ENCODE data around the gene C1QTNF1. TPM values are rescaled to one million over a fixed set of nuclear protein-coding genes. Genes with fewer than 3 reads are reported as not detected.

C1QTNF1 gene
- total RNA-seq, 2 experiments from 2014 or later: not detected

GRCh38 chr17:79080761-79081290, 56.9 kb downstream of the C1QTNF1 start:
- Mint-ChIP-seq H3K9me3 (no peaks in the 10 kb centered on the region), H3K27ac (no peak overlapping the region), H3K4me3 (no peak overlapping the region), H3K4me1 (ENCODE audit: low read depth) (peaks cover 8% of the 10 kb centered on the region), H3K36me3 (ENCODE audit: low read depth) (peaks cover 34% of the 10 kb centered on the region), H3K27me3 (no peaks in the 10 kb centered on the region)
- TF ChIP-seq CTCF (IDR thresholded peaks at IDR 0.05): no peak
- Histone ChIP-seq H3K36me3 (ENCODE audit: insufficient read depth, low read length) (peaks cover 63% of the 10 kb centered on the region), H3K27me3 (ENCODE audit: control insufficient read depth in 1 of 2, insufficient read depth in 2 of 2, low read length in 2 of 2) (no peaks in the 10 kb centered on the region), H3K4me3 (ENCODE audit: low read length) (no peak overlapping the region), H3K9me3 (ENCODE audit: control insufficient read depth in 1 of 2, insufficient read depth in 1 of 2, low read length in 2 of 2) (no peaks in the 10 kb centered on the region), H3K27ac (ENCODE audit: low read depth in 1 of 2, low read length in 2 of 2) (no peak overlapping the region), H3K4me1 (ENCODE audit: insufficient read depth, low read length) (peaks cover 13% of the 10 kb centered on the region)
- DNase-seq (peak in 1 of 14 experiments; percentile 7), ATAC-seq (ENCODE audit: poor library complexity) (no peak)
- ChIA-PET CTCF (no interaction called here), POLR2A (no interaction called here)
- intact Hi-C loops (cut with DNase I, micrococcal nuclease): no loop called here

- Mint-ChIP-seq H3K4me3 (no peak overlapping the region), H3K27me3 (no peaks in the 10 kb centered on the region), H3K4me1 (ENCODE audit: low read depth) (no peaks in the 10 kb centered on the region), H3K9me3 (no peaks in the 10 kb centered on the region), H3K27ac (no peak overlapping the region), H3K36me3 (ENCODE audit: low read depth) (peaks cover 37% of the 10 kb centered on the region)
- intact Hi-C loops (cut with DNase I, micrococcal nuclease): loop anchor here (2.0 kb wide), 2 partner anchors 35 to 89 kb away; no protein-coding TSS in a partner anchor
- CTCF ChIA-PET: interaction anchor here (1.2 to 1.9 kb wide), 2 partner anchors 8 to 16 kb away, joined by 6 to 9 read pairs; partner anchors contain the start of gene ENGASE
- Histone ChIP-seq H3K27ac (ENCODE audit: low read depth in 1 of 2, low read length in 2 of 2) (no peak overlapping the region), H3K4me3 (ENCODE audit: low read length) (no peak overlapping the region), H3K36me3 (ENCODE audit: insufficient read depth, low read length) (peaks cover 72% of the 10 kb centered on the region), H3K9me3 (ENCODE audit: control insufficient read depth in 1 of 2, insufficient read depth in 1 of 2, low read length in 2 of 2) (no peaks in the 10 kb centered on the region), H3K4me1 (ENCODE audit: insufficient read depth, low read length) (peaks cover 5% of the 10 kb centered on the region), H3K27me3 (ENCODE audit: control insufficient read depth in 1 of 2, insufficient read depth in 2 of 2, low read length in 2 of 2) (no peaks in the 10 kb centered on the region)
- TF ChIP-seq CTCF (IDR thresholded peaks at IDR 0.05): no peak
- ATAC-seq (ENCODE audit: poor library complexity): no peak
- no peak for DNase-seq
- POLR2A ChIA-PET: no interaction called here
These were observed 57.8 kb downstream of the C1QTNF1 start for GRCh38 chr17:79081571-79082276.

GRCh38 chr17:79082311-79083190, 58.6 kb downstream of the C1QTNF1 start:
- Mint-ChIP-seq H3K4me1 (ENCODE audit: low read depth) (no peaks in the 10 kb centered on the region), H3K9me3 (no peaks in the 10 kb centered on the region), H3K36me3 (ENCODE audit: low read depth) (peaks cover 40% of the 10 kb centered on the region), H3K27me3 (no peaks in the 10 kb centered on the region), H3K27ac (no peak overlapping the region), H3K4me3 (no peak overlapping the region)
- Histone ChIP-seq H3K9me3 (ENCODE audit: control insufficient read depth in 1 of 2, insufficient read depth in 1 of 2, low read length in 2 of 2) (no peaks in the 10 kb centered on the region), H3K36me3 (ENCODE audit: insufficient read depth, low read length) (peaks cover 75% of the 10 kb centered on the region), H3K4me1 (ENCODE audit: insufficient read depth, low read length) (peaks cover 10% of the 10 kb centered on the region), H3K27me3 (ENCODE audit: control insufficient read depth in 1 of 2, insufficient read depth in 2 of 2, low read length in 2 of 2) (no peaks in the 10 kb centered on the region), H3K27ac (ENCODE audit: low read depth in 1 of 2, low read length in 2 of 2) (no peak overlapping the region), H3K4me3 (ENCODE audit: low read length) (no peak overlapping the region)
- intact Hi-C loops (cut with DNase I, micrococcal nuclease): loop anchor here (2.0 kb wide), 2 partner anchors 36 to 90 kb away; no protein-coding TSS in a partner anchor
- ATAC-seq (ENCODE audit: poor library complexity): peak; percentile 60
- CTCF ChIA-PET: interaction anchor here (1.2 to 1.9 kb wide), 2 partner anchors 8 to 17 kb away, joined by 6 to 9 read pairs; partner anchors contain the start of gene ENGASE
- POLR2A ChIA-PET: no interaction called here
- DNase-seq: peak in 13 of 14 experiments; percentile 18 to 75 (median 44)
- peak; percentile 77 for TF ChIP-seq CTCF (IDR thresholded peaks at IDR 0.05)

All from CD4-positive, alpha-beta T cell (primary cell).